Mesendoderm (in vitro differentiated cells): Measurements from ENCODE around the gene MAST4.

Experiments
- DNase-seq: peaks from one replicate; pipeline ENCODE4 v3.0.0; 2013
- H2AK5ac ChIP-seq: 2 replicates; pipeline ENCODE4 v1.6.1; 2013; ENCODE audit warnings: low read length, inconsistent platforms
- H2BK120ac ChIP-seq: 2 replicates; pipeline ENCODE4 v1.6.1; 2013; ENCODE audit warnings: low read depth, mild to moderate bottlenecking, low read length, moderate library complexity, mixed read lengths
- H2BK15ac ChIP-seq: replicated peaks from 2 replicates; pipeline ENCODE4 v1.6.1; 2013; ENCODE audit warnings: low read depth, mild to moderate bottlenecking, moderate library complexity
- H2BK5ac ChIP-seq: 2 replicates; pipeline ENCODE4 v1.6.1; 2013; ENCODE audit warnings: low read length, inconsistent platforms
- H3K18ac ChIP-seq: 2 replicates; pipeline ENCODE4 v1.6.1; 2013; ENCODE audit warnings: mild to moderate bottlenecking, low read length, mixed read lengths
- H3K23ac ChIP-seq: one replicate; pipeline ENCODE4 v1.6.1; 2013; ENCODE audit warnings: low read length
- H3K27ac ChIP-seq: 2 replicates; pipeline ENCODE4 v1.5.1; 2013; ENCODE audit warnings: low read depth, mild to moderate bottlenecking, inconsistent platforms, low read length, moderate library complexity
- H3K27me3 ChIP-seq: 2 replicates; pipeline ENCODE4 v1.6.1; 2013; ENCODE audit warnings: low read length, control low read depth, mild to moderate bottlenecking, inconsistent platforms; ENCODE audit not compliant: insufficient read depth, poor library complexity
- H3K36me3 ChIP-seq: 2 replicates; pipeline ENCODE4 v1.6.1; 2013; ENCODE audit warnings: low read length, inconsistent platforms; ENCODE audit not compliant: control insufficient read depth, insufficient read depth
- H3K4ac ChIP-seq: one replicate; pipeline ENCODE4 v1.6.1; 2013; ENCODE audit warnings: low read depth, mild to moderate bottlenecking, low read length, moderate library complexity
- H3K4me1 ChIP-seq: 2 replicates; pipeline ENCODE4 v1.6.1; 2013; ENCODE audit warnings: low read depth, low read length, inconsistent platforms; ENCODE audit not compliant: control insufficient read depth
- H3K4me2 ChIP-seq: 2 replicates; pipeline ENCODE4 v1.6.1; 2013; ENCODE audit warnings: low read length
- H3K4me3 ChIP-seq: 2 replicates; pipeline ENCODE4 v1.5.1; 2013; ENCODE audit warnings: mild to moderate bottlenecking, low read length
- H3K56ac ChIP-seq: one replicate; pipeline ENCODE4 v1.6.1; 2013; ENCODE audit warnings: low read length
- H3K79me1 ChIP-seq: 2 replicates; pipeline ENCODE4 v1.6.1; 2013; ENCODE audit warnings: low read length, inconsistent platforms
- H3K79me2 ChIP-seq: 2 replicates; pipeline ENCODE4 v1.6.1; 2013; ENCODE audit warnings: mild to moderate bottlenecking, low read length; ENCODE audit not compliant: control insufficient read depth, insufficient read depth
- H3K9ac ChIP-seq: 2 replicates; pipeline ENCODE4 v1.6.1; 2013; ENCODE audit warnings: low read length, inconsistent platforms
- H4K5ac ChIP-seq: one replicate; pipeline ENCODE4 v1.6.1; 2013; ENCODE audit warnings: low read length
- H4K8ac ChIP-seq: one replicate; pipeline ENCODE4 v1.6.1; 2013; ENCODE audit warnings: low read depth, mild to moderate bottlenecking, control low read depth, low read length, moderate library complexity
- WGBS: extraction: QIAGEN DNeasy Blood & Tissue Kit; methylation state at CpG from one replicate; pipeline ENCODE4 v1.1.7; 2013; ENCODE audit warnings: low lambda C conversion rate, missing lambda C conversion rate; ENCODE audit not compliant: insufficient coverage; ENCODE audit errors: extremely low coverage; 5-methylcytosine and 5-hydroxymethylcytosine counted together

MAST4 gene

GRCh38 chr5:66982470-66982869 lies 386.3 kb downstream of the MAST4 start:
- H3K27me3 ChIP-seq: no peaks in the 10 kb centered on the region
- DNase-seq: no peak
- H3K4me1 ChIP-seq: no peaks in the 10 kb centered on the region
- H3K18ac ChIP-seq: no peak overlapping the region
- H4K5ac ChIP-seq: no peak overlapping the region
- no peak overlapping the region for H3K4me3 ChIP-seq
- H3K79me1 ChIP-seq: no peaks in the 10 kb centered on the region
- no peak overlapping the region for H2BK5ac ChIP-seq
- H3K23ac ChIP-seq: no peak overlapping the region
- no peak overlapping the region for H3K4me2 ChIP-seq
- no peak overlapping the region for H4K8ac ChIP-seq
- no peak overlapping the region for H3K27ac ChIP-seq
- H2BK120ac ChIP-seq: no peak overlapping the region
- H3K9ac ChIP-seq: no peak overlapping the region
- H3K36me3 ChIP-seq: no peaks in the 10 kb centered on the region
- H3K4ac ChIP-seq: no peak overlapping the region
- no peak overlapping the region for H3K56ac ChIP-seq
- H3K79me2 ChIP-seq: no peaks in the 10 kb centered on the region
- no peak overlapping the region for H2AK5ac ChIP-seq
- no peak overlapping the region for H2BK15ac ChIP-seq
- no CpG with 5 or more reads among the region's 5 CpGs for WGBS

- no peaks in the 10 kb centered on the region for H3K4me1 ChIP-seq
- 100% methylated on average over 1 of the region's 3 CpGs for WGBS
These were observed 389.2 kb downstream of the MAST4 start for GRCh38 chr5:66985417-66985816.

GRCh38 chr5:66986009-66986408 lies 389.8 kb downstream of the MAST4 start:
- Histone ChIP-seq H3K4me2 (no peak overlapping the region), H3K23ac (no peak overlapping the region), H2BK15ac (no peak overlapping the region), H2BK120ac (no peak overlapping the region), H3K4me3 (no peak overlapping the region), H3K79me1 (no peaks in the 10 kb centered on the region), H3K4me1 (no peaks in the 10 kb centered on the region), H3K4ac (no peak overlapping the region), H3K9ac (no peak overlapping the region), H3K27ac (no peak overlapping the region), H3K27me3 (no peaks in the 10 kb centered on the region), H3K18ac (no peak overlapping the region), H3K79me2 (no peaks in the 10 kb centered on the region), H3K56ac (no peak overlapping the region), H3K36me3 (no peaks in the 10 kb centered on the region), H2BK5ac (no peak overlapping the region), H4K8ac (no peak overlapping the region), H4K5ac (no peak overlapping the region), H2AK5ac (no peak overlapping the region)
- WGBS: no CpG with 5 or more reads among the region's 2 CpGs
- no peak for DNase-seq

More at GRCh38 chr5:66985417-66985816, 389.2 kb downstream of the MAST4 start:
- Histone ChIP-seq H3K18ac (no peak overlapping the region), H3K79me2 (no peaks in the 10 kb centered on the region), H3K4me2 (no peak overlapping the region), H2BK15ac (no peak overlapping the region), H3K56ac (no peak overlapping the region), H2BK5ac (no peak overlapping the region), H3K27me3 (no peaks in the 10 kb centered on the region), H4K5ac (no peak overlapping the region), H3K79me1 (no peaks in the 10 kb centered on the region), H2AK5ac (no peak overlapping the region), H3K9ac (no peak overlapping the region), H4K8ac (no peak overlapping the region), H2BK120ac (no peak overlapping the region), H3K4ac (no peak overlapping the region), H3K36me3 (no peaks in the 10 kb centered on the region), H3K27ac (no peak overlapping the region), H3K23ac (no peak overlapping the region), H3K4me3 (no peak overlapping the region)
- DNase-seq: no peak

GRCh38 chr5:66986534-66986933 lies 390.3 kb downstream of the MAST4 start:
- H3K9ac ChIP-seq: no peak overlapping the region
- WGBS: no CpG with 5 or more reads among the region's 4 CpGs
- H3K4me3 ChIP-seq: no peak overlapping the region

GRCh38 chr5:66987126-66987525 lies 390.9 kb downstream of the MAST4 start:
- H3K79me2 ChIP-seq: no peaks in the 10 kb centered on the region
- no peaks in the 10 kb centered on the region for H3K27me3 ChIP-seq
- H3K9ac ChIP-seq: no peak overlapping the region
- H3K79me1 ChIP-seq: no peaks in the 10 kb centered on the region
- no peak overlapping the region for H3K4ac ChIP-seq
- H3K23ac ChIP-seq: no peak overlapping the region
- H4K5ac ChIP-seq: no peak overlapping the region
- no peak overlapping the region for H2BK15ac ChIP-seq
- no peak overlapping the region for H3K4me2 ChIP-seq
- no peaks in the 10 kb centered on the region for H3K36me3 ChIP-seq
- H3K4me1 ChIP-seq: no peaks in the 10 kb centered on the region
- no peak overlapping the region for H2BK5ac ChIP-seq
- no peak overlapping the region for H3K4me3 ChIP-seq
- H3K27ac ChIP-seq: no peak overlapping the region
- no peak overlapping the region for H3K56ac ChIP-seq
- no peak overlapping the region for H2BK120ac ChIP-seq
- no peak for DNase-seq
- no peak overlapping the region for H2AK5ac ChIP-seq
- 100% methylated on average over 1 of the region's 2 CpGs for WGBS
- no peak overlapping the region for H4K8ac ChIP-seq
- H3K18ac ChIP-seq: no peak overlapping the region

More at GRCh38 chr5:66986534-66986933, 390.3 kb downstream of the MAST4 start:
- no peak overlapping the region for H2AK5ac ChIP-seq
- H3K27me3 ChIP-seq: no peaks in the 10 kb centered on the region
- no peak overlapping the region for H2BK5ac ChIP-seq
- H3K27ac ChIP-seq: no peak overlapping the region
- no peak overlapping the region for H2BK15ac ChIP-seq
- no peak overlapping the region for H3K23ac ChIP-seq
- H3K36me3 ChIP-seq: no peaks in the 10 kb centered on the region
- no peak overlapping the region for H4K8ac ChIP-seq
- H3K79me2 ChIP-seq: no peaks in the 10 kb centered on the region
- no peak overlapping the region for H3K4me2 ChIP-seq
- no peaks in the 10 kb centered on the region for H3K79me1 ChIP-seq
- H3K4ac ChIP-seq: no peak overlapping the region
- no peak overlapping the region for H3K18ac ChIP-seq
- no peak overlapping the region for H3K56ac ChIP-seq
- H3K4me1 ChIP-seq: no peaks in the 10 kb centered on the region
- H2BK120ac ChIP-seq: no peak overlapping the region
- H4K5ac ChIP-seq: no peak overlapping the region
- no peak for DNase-seq

GRCh38 chr5:66987540-66987939 lies 391.3 kb downstream of the MAST4 start:
- no peak overlapping the region for H2BK5ac ChIP-seq
- H2BK120ac ChIP-seq: no peak overlapping the region
- no peak overlapping the region for H3K56ac ChIP-seq
- H2BK15ac ChIP-seq: no peak overlapping the region
- WGBS: 100% methylated on average over 2 of the region's 3 CpGs
- H3K27me3 ChIP-seq: no peaks in the 10 kb centered on the region
- H3K79me1 ChIP-seq: no peaks in the 10 kb centered on the region
- DNase-seq: no peak
- H3K18ac ChIP-seq: no peak overlapping the region
- H3K36me3 ChIP-seq: no peaks in the 10 kb centered on the region
- H3K4me2 ChIP-seq: no peak overlapping the region
- no peak overlapping the region for H3K4me3 ChIP-seq
- H4K5ac ChIP-seq: no peak overlapping the region
- H3K79me2 ChIP-seq: no peaks in the 10 kb centered on the region
- no peak overlapping the region for H3K4ac ChIP-seq
- H4K8ac ChIP-seq: no peak overlapping the region
- H3K4me1 ChIP-seq: no peaks in the 10 kb centered on the region
- no peak overlapping the region for H3K23ac ChIP-seq
- H3K27ac ChIP-seq: no peak overlapping the region
- H2AK5ac ChIP-seq: no peak overlapping the region
- H3K9ac ChIP-seq: no peak overlapping the region
